ENCODE data around the gene CRP.

DNA sequence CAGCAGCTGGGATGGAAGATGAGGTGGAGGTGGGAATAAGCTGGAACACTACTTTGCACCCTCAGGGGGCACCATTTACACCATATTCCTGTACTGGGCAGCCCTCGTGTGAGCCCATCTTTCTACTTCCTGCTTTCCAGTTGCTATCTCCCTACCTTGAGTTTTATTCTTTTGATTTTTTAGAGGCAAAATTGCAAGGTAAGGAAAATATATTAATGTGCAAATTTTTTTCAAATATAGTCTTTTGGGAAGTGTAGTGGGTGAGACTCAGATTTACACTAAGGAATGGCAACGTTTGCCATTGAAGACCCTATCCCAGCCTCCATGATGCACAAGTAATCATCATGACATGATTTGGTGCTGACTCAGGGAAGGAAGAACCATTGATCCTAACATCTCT lies 35.2 kb upstream of the CRP start:
- TF ChIP-seq, protein P1, sequence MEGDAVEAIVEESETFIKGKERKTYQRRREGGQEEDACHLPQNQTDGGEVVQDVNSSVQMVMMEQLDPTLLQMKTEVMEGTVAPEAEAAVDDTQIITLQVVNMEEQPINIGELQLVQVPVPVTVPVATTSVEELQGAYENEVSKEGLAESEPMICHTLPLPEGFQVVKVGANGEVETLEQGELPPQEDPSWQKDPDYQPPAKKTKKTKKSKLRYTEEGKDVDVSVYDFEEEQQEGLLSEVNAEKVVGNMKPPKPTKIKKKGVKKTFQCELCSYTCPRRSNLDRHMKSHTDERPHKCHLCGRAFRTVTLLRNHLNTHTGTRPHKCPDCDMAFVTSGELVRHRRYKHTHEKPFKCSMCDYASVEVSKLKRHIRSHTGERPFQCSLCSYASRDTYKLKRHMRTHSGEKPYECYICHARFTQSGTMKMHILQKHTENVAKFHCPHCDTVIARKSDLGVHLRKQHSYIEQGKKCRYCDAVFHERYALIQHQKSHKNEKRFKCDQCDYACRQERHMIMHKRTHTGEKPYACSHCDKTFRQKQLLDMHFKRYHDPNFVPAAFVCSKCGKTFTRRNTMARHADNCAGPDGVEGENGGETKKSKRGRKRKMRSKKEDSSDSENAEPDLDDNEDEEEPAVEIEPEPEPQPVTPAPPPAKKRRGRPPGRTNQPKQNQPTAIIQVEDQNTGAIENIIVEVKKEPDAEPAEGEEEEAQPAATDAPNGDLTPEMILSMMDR (IDR thresholded peaks at IDR 0.05), result no peak
- TF ChIP-seq POLR2AphosphoS5 (IDR thresholded peaks at IDR 0.05) (no peak), POLR2A (IDR thresholded peaks at IDR 0.05) (no peak), EP300 (IDR thresholded peaks at IDR 0.05) (no peak)

Data from suprapubic skin (tissue), 4 donors.